Left lung (tissue), 10 donors: Measurements from ENCODE around the gene ZNF337. TPM values are rescaled to one million over a fixed set of nuclear protein-coding genes. Genes with fewer than 3 reads are reported as not detected.
"Not testable (repeated sequence)": the region's sequence is repeated elsewhere in the genome, so short reads cannot be mapped to it uniquely, and the experiment has no call there.

ENCODE experiments used
- ATAC-seq: fragments of 200-7000 bp; cut with Tn5 transposase; one replicate; pipeline ENCODE4 v1.9.1; 2020; ENCODE audit warnings: moderate library complexity
- DNase-seq, 4 donors: peaks; one replicate each; pipeline ENCODE4 v3.0.0-alpha.2; 2013 to 2020
- H3K27ac ChIP-seq, 2 donors: fragments of 200-600 bp; sonication (generic) in 1 of 2; one replicate each; pipeline versions ENCODE4 v1.5.0 to v1.8.0; 2020 to 2021
- H3K27me3 ChIP-seq, 2 donors: fragments of 200-600 bp; sonication (generic) in 1 of 2; one replicate each; pipeline versions ENCODE4 v1.5.0 to v1.8.0; 2020 to 2021
- H3K36me3 ChIP-seq, 2 donors: fragments of 200-600 bp; sonication (generic) in 1 of 2; one replicate each; pipeline versions ENCODE4 v1.5.0 to v1.8.0; 2020 to 2021
- H3K4me1 ChIP-seq, 2 donors: fragments of 200-600 bp; one replicate each; pipeline ENCODE4 v1.8.0; 2021
- H3K4me3 ChIP-seq, 2 donors: fragments of 200-600 bp; sonication (generic) in 1 of 2; one replicate each; pipeline versions ENCODE4 v1.5.0 to v1.8.0; 2020 to 2021; ENCODE audit warnings: mild to moderate bottlenecking in 1 of 2
- H3K9me3 ChIP-seq, 2 donors: fragments of 200-600 bp; sonication (generic) in 1 of 2; one replicate each; pipeline versions ENCODE4 v1.5.0 to v1.8.0; 2020 to 2021
- intact Hi-C, 2 donors: fragments of 100-400 bp; cut with DNase I; formaldehyde crosslinking; loops; one replicate each; pipeline versions ENCODE4 v1.11.2 to v1.14.2; 2022
- polyA plus RNA-seq, 6 donors: library from polyadenylated mRNA; unstranded; fragments of 120-200 nt; gene quantifications; one replicate each; pipeline ENCODE4 v1.2.1, GENCODE V29; 2013; ENCODE audit not compliant: insufficient read length in 6 of 6
- total RNA-seq, 2 donors: library from RNA; stranded (reverse); fragmentation: NEBNext Ultra II Directional; extraction: Animal tissue kit (Norgen Biotek cat#: 25700); gene quantifications; one replicate each; pipeline ENCODE4 v1.2.1, GENCODE V29; 2021
- TF ChIP-seq, protein P1 (sequence below), 2 donors: fragments of 200-600 bp; sonication (generic) in 1 of 2; IDR thresholded peaks; one replicate each; pipeline versions ENCODE4 v1.5.0 to v1.8.0; 2021; ENCODE audit warnings: antibody characterized with exemption in 2 of 2
- donor health status: DM: no; HTN: yes; CAD: no.
- donor health status: DM: no; HTN: no; CAD: no.

Gene ZNF337
- total and polyA plus RNA-seq, 8 donors: 9.5 to 58.3 (median 49.8) TPM

- peaks cover 0 to 4% of the 10 kb centered on the region in 2 donors for H3K36me3 ChIP-seq
- ATAC-seq (no peak), DNase-seq (no peak)
- no peak overlapping the region for H3K4me3 ChIP-seq
- H3K27me3 ChIP-seq: no peaks in the 10 kb centered on the region
- no peak overlapping the region for H3K27ac ChIP-seq
- no peaks in the 10 kb centered on the region for H3K4me1 ChIP-seq
- H3K9me3 ChIP-seq: peaks cover 0 to 40% of the 10 kb centered on the region in 2 donors
- TF ChIP-seq, protein P1, sequence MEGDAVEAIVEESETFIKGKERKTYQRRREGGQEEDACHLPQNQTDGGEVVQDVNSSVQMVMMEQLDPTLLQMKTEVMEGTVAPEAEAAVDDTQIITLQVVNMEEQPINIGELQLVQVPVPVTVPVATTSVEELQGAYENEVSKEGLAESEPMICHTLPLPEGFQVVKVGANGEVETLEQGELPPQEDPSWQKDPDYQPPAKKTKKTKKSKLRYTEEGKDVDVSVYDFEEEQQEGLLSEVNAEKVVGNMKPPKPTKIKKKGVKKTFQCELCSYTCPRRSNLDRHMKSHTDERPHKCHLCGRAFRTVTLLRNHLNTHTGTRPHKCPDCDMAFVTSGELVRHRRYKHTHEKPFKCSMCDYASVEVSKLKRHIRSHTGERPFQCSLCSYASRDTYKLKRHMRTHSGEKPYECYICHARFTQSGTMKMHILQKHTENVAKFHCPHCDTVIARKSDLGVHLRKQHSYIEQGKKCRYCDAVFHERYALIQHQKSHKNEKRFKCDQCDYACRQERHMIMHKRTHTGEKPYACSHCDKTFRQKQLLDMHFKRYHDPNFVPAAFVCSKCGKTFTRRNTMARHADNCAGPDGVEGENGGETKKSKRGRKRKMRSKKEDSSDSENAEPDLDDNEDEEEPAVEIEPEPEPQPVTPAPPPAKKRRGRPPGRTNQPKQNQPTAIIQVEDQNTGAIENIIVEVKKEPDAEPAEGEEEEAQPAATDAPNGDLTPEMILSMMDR (IDR thresholded peaks at IDR 0.05): no peak
- intact Hi-C loops: no loop called here
Observed at GRCh38 chr20:25726357-25726756, 29.7 kb upstream of the ZNF337 start.

DNA sequence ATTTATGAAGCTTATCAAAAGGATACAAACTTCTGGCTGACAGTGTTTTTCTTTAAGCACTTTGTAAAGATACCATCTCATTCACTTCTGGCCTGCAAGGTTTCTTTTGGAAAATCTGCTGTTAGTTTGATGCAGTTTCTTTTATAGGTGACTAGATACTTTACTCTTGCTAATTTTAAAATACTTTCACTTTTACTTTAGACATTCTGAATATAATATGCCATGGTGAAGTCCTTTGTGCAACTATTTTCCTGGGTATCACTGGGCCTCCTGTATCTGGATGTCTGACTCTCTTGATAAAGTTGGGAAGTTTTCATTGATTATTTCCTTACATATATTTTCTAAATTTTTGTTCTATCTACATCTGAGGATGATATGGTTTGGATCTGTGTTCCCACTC is 29.0 kb upstream of the ZNF337 start:
- DNase-seq (no peak), ATAC-seq (no peak)
- no peak overlapping the region for H3K27ac ChIP-seq
- H3K4me1 ChIP-seq: no peaks in the 10 kb centered on the region
- TF ChIP-seq, protein P1 (IDR thresholded peaks at IDR 0.05): no peak
- peaks cover 0 to 40% of the 10 kb centered on the region in 2 donors for H3K9me3 ChIP-seq
- H3K4me3 ChIP-seq: no peak overlapping the region
- H3K36me3 ChIP-seq: peaks cover 0 to 4% of the 10 kb centered on the region in 2 donors
- H3K27me3 ChIP-seq: no peaks in the 10 kb centered on the region
- intact Hi-C loops: no loop called here

GRCh38 chr20:25723975-25724374 is 27.3 kb upstream of the ZNF337 start:
- H3K36me3 ChIP-seq: peaks cover 0 to 7% of the 10 kb centered on the region in 2 donors
- H3K4me1 ChIP-seq: no peaks in the 10 kb centered on the region
- intact Hi-C loops: no loop called here
- DNase-seq (no peak), ATAC-seq (no peak)
- H3K9me3 ChIP-seq: peaks cover 0 to 40% of the 10 kb centered on the region in 2 donors
- H3K27me3 ChIP-seq: no peaks in the 10 kb centered on the region
- H3K4me3 ChIP-seq: no peak overlapping the region
- no peak overlapping the region for H3K27ac ChIP-seq
- TF ChIP-seq, protein P1 (IDR thresholded peaks at IDR 0.05): no peak

DNA sequence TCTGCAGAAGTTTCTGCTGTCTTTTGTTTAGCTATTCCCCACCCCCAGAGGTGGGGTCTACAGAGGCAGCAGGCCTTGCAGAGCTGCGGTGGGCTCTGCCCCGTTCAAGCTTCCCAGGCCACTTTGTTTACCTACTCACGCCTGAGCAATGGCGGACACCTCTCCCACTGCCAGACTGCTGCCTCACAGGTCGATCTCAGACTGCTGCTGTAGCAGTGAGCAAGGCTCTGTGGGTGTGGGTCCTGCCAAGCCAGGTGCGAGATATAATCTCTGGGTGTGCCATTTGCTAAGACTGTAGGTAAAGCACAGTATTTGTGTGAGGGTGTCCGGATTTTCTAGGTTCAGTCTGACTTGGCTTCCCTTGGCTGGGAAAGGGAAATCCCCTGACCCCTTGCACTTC is 23.6 kb upstream of the ZNF337 start:
- intact Hi-C loops: no loop called here
- H3K4me1 ChIP-seq: no peaks in the 10 kb centered on the region
- TF ChIP-seq, protein P1 (IDR thresholded peaks at IDR 0.05): no peak
- no peaks in the 10 kb centered on the region for H3K27me3 ChIP-seq
- no peak for ATAC-seq
- no peak overlapping the region for H3K27ac ChIP-seq
- H3K9me3 ChIP-seq: peaks cover 0 to 33% of the 10 kb centered on the region in 2 donors
- H3K36me3 ChIP-seq: peaks cover 0 to 3% of the 10 kb centered on the region in 2 donors
- no peak overlapping the region for H3K4me3 ChIP-seq
- DNase-seq: peak in 1 of 4 donors; percentile 41

DNA sequence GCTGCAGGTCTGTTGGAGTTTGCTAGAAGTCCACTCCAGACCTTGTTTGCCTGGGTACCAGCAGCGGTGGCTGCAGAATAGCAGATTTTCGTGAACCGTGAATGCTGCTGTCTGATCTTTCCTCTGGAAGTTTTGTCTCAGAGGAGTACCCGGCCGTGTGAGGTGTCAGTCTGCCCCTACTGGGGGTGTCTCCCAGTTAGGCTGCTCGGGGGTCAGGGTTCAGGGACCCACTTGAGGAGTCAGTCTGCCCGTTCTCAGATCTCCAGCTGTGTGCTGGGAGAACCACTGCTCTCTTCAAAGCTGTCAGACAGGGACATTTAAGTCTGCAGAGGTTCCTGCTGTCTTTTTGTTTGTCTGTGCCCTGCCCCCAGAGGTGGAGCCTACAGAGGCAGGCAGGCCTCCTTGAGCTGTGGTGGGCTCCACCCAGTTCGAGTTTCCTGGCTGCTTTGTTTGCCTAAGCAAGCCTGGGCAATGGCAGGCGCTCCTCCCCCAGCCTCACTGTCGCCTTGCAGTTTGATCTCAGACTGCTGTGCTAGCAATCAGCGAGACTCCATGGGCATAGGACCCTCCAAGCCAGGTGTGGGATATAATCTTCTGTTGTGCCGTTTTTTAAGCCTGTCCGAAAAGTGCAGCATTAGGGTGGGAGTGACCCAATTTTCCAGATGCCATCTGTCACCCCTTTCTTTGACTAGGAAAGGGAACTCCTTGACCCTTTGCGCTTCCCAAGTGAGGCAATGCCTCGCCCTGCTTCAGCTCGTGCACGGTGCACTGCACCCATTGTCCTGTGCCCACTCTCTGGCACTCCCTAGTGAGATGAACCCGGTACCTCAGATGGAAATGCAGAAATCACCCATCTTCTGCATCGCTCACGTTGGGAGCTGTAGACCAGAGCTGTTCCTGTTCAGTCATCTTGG is 22.5 kb upstream of the ZNF337 start:
- Histone ChIP-seq H3K9me3 (peaks cover 0 to 24% of the 10 kb centered on the region in 2 donors), H3K27ac (peak overlapping the region in 1 of 2 donors; percentile 23)
- H3K27me3 ChIP-seq, intact Hi-C loops, H3K4me3 ChIP-seq, ATAC-seq, H3K36me3 ChIP-seq, H3K4me1 ChIP-seq: not testable (repeated sequence)
- DNase-seq: peak in 1 of 4 donors; percentile 29
